MM.1S (cell line): ENCODE measurements around the gene MICAL2.

Experiments
- DNase-seq: peaks from one replicate; pipeline ENCODE4 v3.0.0-alpha.2; 2015
- H2AFZ ChIP-seq: fragments of 300-600 bp; sonication (generic); 2 replicates; pipeline ENCODE4 v1.6.0; 2016; ENCODE audit warnings: antibody characterized with exemption, low read length
- H3F3A ChIP-seq: fragments of 300-600 bp; sonication (generic); 2 replicates; pipeline ENCODE4 v1.6.1; 2016; ENCODE audit warnings: mild to moderate bottlenecking, antibody characterized with exemption, low read length, moderate library complexity, mixed read lengths; ENCODE audit not compliant: insufficient read depth
- H3K27ac ChIP-seq: fragments of 300-600 bp; sonication (generic); 2 replicates; pipeline ENCODE4 v1.5.1; 2016; ENCODE audit warnings: mild to moderate bottlenecking, low read length
- H3K27me3 ChIP-seq: fragments of 300-600 bp; sonication (generic); replicated peaks from 2 replicates; pipeline ENCODE4 v1.6.0; 2016; ENCODE audit warnings: low read length; ENCODE audit not compliant: insufficient read depth
- H3K36me3 ChIP-seq: fragments of 300-600 bp; sonication (generic); replicated peaks from 2 replicates; pipeline ENCODE4 v1.6.1; 2016; ENCODE audit warnings: mild to moderate bottlenecking, low read length, mixed read lengths; ENCODE audit not compliant: insufficient read depth
- H3K4me1 ChIP-seq: fragments of 300-600 bp; sonication (generic); 2 replicates; pipeline ENCODE4 v1.6.1; 2016; ENCODE audit warnings: low read length, mixed read lengths
- H3K4me2 ChIP-seq: fragments of 300-600 bp; sonication (generic); 2 replicates; pipeline ENCODE4 v1.6.0; 2016; ENCODE audit warnings: low read depth, low read length
- H3K4me3 ChIP-seq: fragments of 300-600 bp; sonication (generic); 2 replicates; pipeline ENCODE4 v1.5.1; 2016; ENCODE audit warnings: low read length, mixed read lengths
- H3K79me2 ChIP-seq: fragments of 300-600 bp; sonication (generic); 2 replicates; pipeline ENCODE4 v1.6.1; 2016; ENCODE audit warnings: mixed run types, low read length, mixed read lengths
- H3K9ac ChIP-seq: fragments of 300-600 bp; sonication (generic); 2 replicates; pipeline ENCODE4 v1.6.1; 2016; ENCODE audit warnings: low read length, mixed read lengths
- H3K9me2 ChIP-seq: fragments of 300-600 bp; sonication (generic); replicated peaks from 2 replicates; pipeline ENCODE4 v1.6.1; 2016; ENCODE audit warnings: mild to moderate bottlenecking, low read length, mixed read lengths; ENCODE audit not compliant: insufficient read depth
- H3K9me3 ChIP-seq: fragments of 300-600 bp; sonication (generic); replicated peaks from 2 replicates; pipeline ENCODE4 v1.6.1; 2016; ENCODE audit warnings: mild to moderate bottlenecking, low read length, mixed read lengths; ENCODE audit not compliant: insufficient read depth
- H4K20me1 ChIP-seq: fragments of 300-600 bp; sonication (generic); 2 replicates; pipeline ENCODE4 v1.6.1; 2016; ENCODE audit warnings: mild to moderate bottlenecking, low read length, moderate library complexity, mixed read lengths; ENCODE audit not compliant: insufficient read depth
- CTCF ChIP-seq: fragments of 300-600 bp; sonication (generic); IDR thresholded peaks from 2 replicates; pipeline ENCODE4 v1.5.1; 2016; ENCODE audit warnings: antibody characterized with exemption, low read length, mixed read lengths
- EZH2 ChIP-seq: fragments of 300-600 bp; sonication (generic); optimal IDR thresholded peaks from 2 replicates; pipeline ENCODE3; 2017; ENCODE audit warnings: low read depth, mild to moderate bottlenecking, antibody characterized with exemption, low read length, mixed read lengths
- EZH2phosphoT487 ChIP-seq: fragments of 300-600 bp; sonication (generic); IDR thresholded peaks from 2 replicates; pipeline ENCODE4 v1.6.1; 2018; ENCODE audit warnings: antibody characterized with exemption, low read length

MICAL2 gene

GRCh38 chr11:12161603-12162350 lies 51.4 kb downstream of the MICAL2 start:
- no peak for TF ChIP-seq CTCF
- no peak for TF ChIP-seq EZH2
- TF ChIP-seq EZH2phosphoT487, result no peak
- H3K4me1 ChIP-seq, result peaks cover 16% of the 10 kb centered on the region
- H2AFZ ChIP-seq, result no peak overlapping the region
- no peak overlapping the region for H3K4me2 ChIP-seq
- no peaks in the 10 kb centered on the region for H3K27me3 ChIP-seq
- H3K4me3 ChIP-seq, result no peak overlapping the region
- no peak overlapping the region for H3K9ac ChIP-seq
- DNase-seq, result no peak
- no peaks in the 10 kb centered on the region for H3K9me3 ChIP-seq
- H4K20me1 ChIP-seq, result no peaks in the 10 kb centered on the region
- no peaks in the 10 kb centered on the region for H3K36me3 ChIP-seq
- H3K27ac ChIP-seq, result no peak overlapping the region
- H3F3A ChIP-seq, result no peaks in the 10 kb centered on the region
- H3K79me2 ChIP-seq, result no peaks in the 10 kb centered on the region
- no peaks in the 10 kb centered on the region for H3K9me2 ChIP-seq

- no peak overlapping the region for H3K4me3 ChIP-seq
- no peaks in the 10 kb centered on the region for H3K9me3 ChIP-seq
- H3F3A ChIP-seq, result no peaks in the 10 kb centered on the region
- TF ChIP-seq EZH2phosphoT487 (no peak), CTCF (no peak), EZH2 (no peak)
- no peak overlapping the region for H3K4me2 ChIP-seq
- no peaks in the 10 kb centered on the region for H3K9me2 ChIP-seq
- no peaks in the 10 kb centered on the region for H3K79me2 ChIP-seq
- H2AFZ ChIP-seq, result no peak overlapping the region
- H3K4me1 ChIP-seq, result peaks cover 12% of the 10 kb centered on the region
- no peaks in the 10 kb centered on the region for H3K36me3 ChIP-seq
- H4K20me1 ChIP-seq, result no peaks in the 10 kb centered on the region
- no peak for DNase-seq
- no peak overlapping the region for H3K27ac ChIP-seq
- H3K27me3 ChIP-seq, result no peaks in the 10 kb centered on the region
- H3K9ac ChIP-seq, result no peak overlapping the region
Measured at GRCh38 chr11:12162652-12163051, 52.3 kb downstream of the MICAL2 start.

- H3K9ac ChIP-seq, result no peak overlapping the region
- H3K36me3 ChIP-seq, result no peaks in the 10 kb centered on the region
- no peaks in the 10 kb centered on the region for H3K9me2 ChIP-seq
- H4K20me1 ChIP-seq, result no peaks in the 10 kb centered on the region
- no peaks in the 10 kb centered on the region for H3K27me3 ChIP-seq
- no peaks in the 10 kb centered on the region for H3F3A ChIP-seq
- TF ChIP-seq EZH2phosphoT487 (no peak), EZH2 (no peak), CTCF (no peak)
- H3K9me3 ChIP-seq, result no peaks in the 10 kb centered on the region
- H3K4me2 ChIP-seq, result no peak overlapping the region
- peaks cover 12% of the 10 kb centered on the region for H3K4me1 ChIP-seq
- H2AFZ ChIP-seq, result no peak overlapping the region
- no peak for DNase-seq
- no peaks in the 10 kb centered on the region for H3K79me2 ChIP-seq
- no peak overlapping the region for H3K4me3 ChIP-seq
- H3K27ac ChIP-seq, result no peak overlapping the region
Measured at GRCh38 chr11:12163181-12163941, 53.0 kb downstream of the MICAL2 start.
